CD4-positive, alpha-beta T cell treated with Interleukin-10 for 1 hour (primary cell): Measurements from ENCODE around the gene FAM229A.
"Not testable (repeated sequence)": the region's sequence is repeated elsewhere in the genome, so short reads cannot be mapped to it uniquely, and the experiment has no call there.

Source experiments
- DNase-seq: peaks from one replicate; pipeline ENCODE4 v3.0.0-alpha.2; 2020

The FAM229A gene

GRCh38 chr1:32376199-32376598, 13.9 kb upstream of the FAM229A start:
- DNase-seq = no peak

- no peak for DNase-seq
Observed at GRCh38 chr1:32373996-32374592, 11.8 kb upstream of the FAM229A start.

GRCh38 chr1:32372149-32372756, 10.0 kb upstream of the FAM229A start:
- peak; percentile 81 for DNase-seq

GRCh38 chr1:32367912-32368635, 5.8 kb upstream of the FAM229A start:
- DNase-seq = no peak

- DNase-seq = no peak
Observed at GRCh38 chr1:32365445-32365844, 3.2 kb upstream of the FAM229A start.

GRCh38 chr1:32364836-32365235, 2.6 kb upstream of the FAM229A start:
- no peak for DNase-seq

GRCh38 chr1:32363713-32364112, 1.4 kb upstream of the FAM229A start:
- no peak for DNase-seq

GRCh38 chr1:32361674-32362473, 411 bp downstream of the FAM229A start:
- DNase-seq = peak; percentile 19

- no peak for DNase-seq
Observed at GRCh38 chr1:32361308-32361673, 994 bp downstream of the FAM229A start.

- no peak for DNase-seq
Observed at GRCh38 chr1:32358435-32358834, 3.9 kb downstream of the FAM229A start.

- no peak for DNase-seq
Observed at GRCh38 chr1:32357614-32358013, 4.7 kb downstream of the FAM229A start.

- no peak for DNase-seq
Observed at GRCh38 chr1:32356478-32356877, 5.8 kb downstream of the FAM229A start.

GRCh38 chr1:32355778-32356177, 6.5 kb downstream of the FAM229A start:
- DNase-seq = not testable (repeated sequence)

GRCh38 chr1:32353886-32354570, 8.3 kb downstream of the FAM229A start:
- DNase-seq = no peak

- DNase-seq = no peak
Observed at GRCh38 chr1:32353431-32353830, 8.9 kb downstream of the FAM229A start.

- DNase-seq = no peak
Observed at GRCh38 chr1:32352831-32353383, 9.4 kb downstream of the FAM229A start.

- no peak for DNase-seq
Observed at GRCh38 chr1:32352239-32352745, 10.0 kb downstream of the FAM229A start.

- DNase-seq = peak; percentile 95
Observed at GRCh38 chr1:32351399-32352238, 10.7 kb downstream of the FAM229A start.

GRCh38 chr1:32350785-32351398, 11.4 kb downstream of the FAM229A start:
- no peak for DNase-seq

- no peak for DNase-seq
Observed at GRCh38 chr1:32349211-32349708, 13.0 kb downstream of the FAM229A start.
